ENCODE results near the gene ZSWIM4. TPM values are rescaled to one million over a fixed set of nuclear protein-coding genes. Genes with fewer than 3 reads are reported as not detected.

Gene ZSWIM4
- total RNA-seq, 1 donor from 2014 or later: 3.9 TPM

GRCh38 chr19:13881251-13881691, 86.0 kb downstream of the ZSWIM4 start:
- no peak for DNase-seq (ENCODE audit: low spot score)
- intact Hi-C loops (cut with DNase I): loop anchor here (5.0 to 10.0 kb wide), 2 partner anchors 164 to 466 kb away; no protein-coding TSS in a partner anchor

Small RNA genes lying within 50 kb of the gene (microRNA-seq; reads per million reads assigned to microRNA genes)
- gene MIR181C (311 reads per million, percentile 72 among the genes with 10 or more reads in this experiment), gene MIR181D (149 reads per million, percentile 61 among the genes with 10 or more reads in this experiment)

Other genes starting within 250 kb of the ZSWIM4 start
- gene MRI1, start 30.9 kb upstream of the ZSWIM4 start, total RNA-seq: 15.4 TPM
- 91.2 TPM for gene C19orf53, start 21.0 kb upstream of the ZSWIM4 start, total RNA-seq
- 0.78 TPM for gene NANOS3, start 81.7 kb downstream of the ZSWIM4 start, total RNA-seq
- 0.35 TPM for gene BRME1, start 110.7 kb downstream of the ZSWIM4 start, total RNA-seq
- gene CC2D1A, start 110.8 kb downstream of the ZSWIM4 start, total RNA-seq: 19.5 TPM
- 3.5 TPM for gene PODNL1, start 143.0 kb downstream of the ZSWIM4 start, total RNA-seq
- 17.0 TPM for gene DCAF15, start 157.1 kb downstream of the ZSWIM4 start, total RNA-seq
- 13.4 TPM for gene RFX1, start 210.9 kb downstream of the ZSWIM4 start, total RNA-seq
- gene RLN3, start 232.7 kb downstream of the ZSWIM4 start, total RNA-seq: not detected
- 3.0 TPM for gene IL27RA, start 236.3 kb downstream of the ZSWIM4 start, total RNA-seq